HG02885 (cell line): ENCODE measurements around the gene C16orf96.

Experiments
- ATAC-seq: cut with Tn5 transposase; IDR thresholded peaks from one replicate; pipeline ENCODE4 v1.9.1; 2021; ENCODE audit warnings: mild to moderate bottlenecking; ENCODE audit not compliant: unreplicated experiment, poor library complexity

The C16orf96 gene

DNA sequence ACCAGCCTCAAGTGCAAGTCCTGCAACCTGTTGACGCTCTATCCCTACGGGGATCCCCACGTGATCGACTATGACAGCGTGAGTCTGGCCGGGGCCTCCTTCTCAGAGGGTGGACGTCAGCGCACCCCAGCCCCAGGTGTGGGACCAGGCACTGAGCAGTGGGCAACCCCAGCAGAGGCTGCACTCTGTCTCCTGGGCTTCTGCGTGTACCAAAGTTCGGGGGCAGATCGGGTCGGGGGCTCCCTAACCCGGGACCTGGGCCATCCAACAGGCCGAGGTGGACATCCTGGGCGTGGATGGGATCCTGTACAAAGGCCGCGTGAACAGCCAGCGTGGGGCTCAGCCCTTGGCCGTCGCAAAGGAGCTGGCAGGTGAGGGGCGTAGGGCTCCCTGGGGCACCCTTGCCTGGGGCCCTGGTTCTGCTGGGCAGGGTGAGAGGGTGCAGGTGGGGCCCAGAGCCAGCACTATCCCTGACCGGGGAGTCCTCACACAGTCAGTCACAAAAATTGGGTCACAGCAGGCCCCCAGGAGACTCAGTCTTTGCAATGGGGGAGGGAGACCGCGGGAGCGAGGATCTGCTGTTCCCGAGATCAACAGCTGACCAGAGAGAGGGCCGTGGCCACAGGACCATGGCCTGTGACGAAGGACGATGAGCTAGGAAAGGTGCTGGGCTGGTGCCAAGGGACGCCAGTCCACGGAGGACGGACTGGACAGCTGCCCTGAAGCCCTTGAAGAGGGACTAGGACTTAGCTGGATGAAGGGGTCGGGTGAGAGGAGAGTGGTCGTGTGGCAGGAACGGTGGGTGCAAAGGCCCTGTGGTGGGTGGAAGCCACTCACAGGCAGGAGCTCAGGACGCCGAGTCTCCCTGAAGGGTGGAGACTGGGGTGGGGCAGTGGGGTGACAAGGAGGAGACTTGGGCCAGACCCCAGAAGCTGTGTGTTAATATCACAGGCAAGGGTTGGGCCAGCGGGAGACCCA lies 38.6 kb downstream of the C16orf96 start:
- no peak for ATAC-seq

DNA sequence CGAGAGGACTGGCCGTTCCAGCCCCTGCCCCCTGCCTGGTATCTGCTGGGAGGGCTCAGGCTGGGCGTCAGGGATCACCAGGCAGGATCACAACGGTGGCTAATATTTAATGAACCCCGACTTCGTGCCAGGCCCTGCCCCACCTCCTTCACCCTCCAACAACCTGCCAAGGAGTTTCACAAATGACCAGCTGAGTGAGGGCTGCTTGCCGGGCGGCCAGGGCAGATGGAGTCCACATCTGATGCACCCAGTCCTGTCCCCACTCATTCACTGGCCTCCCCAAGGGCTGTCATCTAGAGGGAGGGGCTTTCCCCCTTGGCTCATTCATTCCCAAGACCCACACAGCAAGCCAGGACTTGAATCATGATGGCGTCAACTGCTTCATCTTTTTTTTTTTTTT lies 41.0 kb downstream of the C16orf96 start:
- no peak for ATAC-seq

- ATAC-seq, result no peak
These were observed 42.9 kb downstream of the C16orf96 start for GRCh38 chr16:4599037-4599436.

DNA sequence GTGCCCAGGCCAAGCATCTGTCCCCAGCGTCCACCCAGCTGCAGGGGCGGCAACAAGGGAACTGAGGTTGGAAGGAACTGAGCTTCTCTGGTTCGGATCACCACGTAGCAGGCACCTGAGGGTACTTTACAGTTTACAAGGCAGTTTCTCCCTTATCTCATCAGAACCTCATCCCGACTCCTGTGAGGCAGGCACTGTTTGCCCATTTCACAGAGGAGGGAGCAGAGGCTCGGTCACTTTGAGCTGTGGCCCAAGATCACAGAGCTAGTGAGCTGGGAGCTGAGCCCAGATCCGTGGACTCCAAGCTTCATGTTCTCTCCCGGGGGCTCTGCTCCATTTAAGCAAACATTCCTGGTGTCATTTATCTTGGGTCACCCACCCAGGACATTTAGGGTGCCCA lies 43.4 kb downstream of the C16orf96 start:
- ATAC-seq, result no peak

DNA sequence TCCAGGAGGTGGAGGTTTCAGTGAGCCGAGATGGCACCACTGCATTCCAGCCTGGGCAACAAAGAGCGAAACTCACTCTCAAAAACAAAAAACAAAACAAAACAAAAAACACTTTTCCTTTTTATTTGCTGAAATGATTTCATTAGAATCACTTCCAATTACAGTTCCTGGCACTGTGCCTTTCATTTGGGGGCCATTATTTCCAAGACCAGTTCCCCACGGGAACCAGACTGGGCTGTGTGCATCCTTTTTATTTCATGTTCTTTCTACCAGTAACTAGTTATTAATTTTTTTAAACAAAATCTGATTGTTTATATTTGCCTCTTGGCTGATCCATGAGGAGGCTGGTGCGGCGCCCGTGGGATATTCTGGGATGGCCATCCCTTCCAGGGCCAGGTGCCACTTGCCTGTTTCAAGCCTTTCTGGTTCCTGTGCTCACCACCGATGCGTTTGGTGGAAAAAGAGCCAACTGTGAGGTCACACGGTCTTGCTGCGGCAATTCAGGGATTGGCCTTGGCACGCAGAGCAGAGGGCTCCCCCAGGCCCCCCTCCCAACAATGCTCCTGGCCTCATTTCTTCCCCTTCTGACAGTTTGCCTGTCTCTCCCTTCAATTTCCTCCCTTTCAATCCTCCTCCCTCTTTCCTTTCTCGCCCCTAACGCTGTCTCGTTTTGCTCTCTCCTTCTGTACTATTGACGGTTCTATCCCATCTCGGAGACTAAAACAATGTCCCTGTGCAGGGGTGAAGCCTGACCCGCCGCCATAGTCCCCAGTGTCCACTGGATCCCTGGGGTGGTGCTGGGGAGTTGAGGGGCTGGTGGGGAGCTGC lies 45.1 kb downstream of the C16orf96 start:
- no peak for ATAC-seq

GRCh38 chr16:4601864-4602186 lies 45.7 kb downstream of the C16orf96 start:
- ATAC-seq, result no peak

- ATAC-seq, result no peak
These were observed 46.2 kb downstream of the C16orf96 start for GRCh38 chr16:4602331-4602730.

- ATAC-seq, result no peak
These were observed 47.6 kb downstream of the C16orf96 start for GRCh38 chr16:4603624-4604170.

- no peak for ATAC-seq
These were observed 48.3 kb downstream of the C16orf96 start for GRCh38 chr16:4604401-4604800.

DNA sequence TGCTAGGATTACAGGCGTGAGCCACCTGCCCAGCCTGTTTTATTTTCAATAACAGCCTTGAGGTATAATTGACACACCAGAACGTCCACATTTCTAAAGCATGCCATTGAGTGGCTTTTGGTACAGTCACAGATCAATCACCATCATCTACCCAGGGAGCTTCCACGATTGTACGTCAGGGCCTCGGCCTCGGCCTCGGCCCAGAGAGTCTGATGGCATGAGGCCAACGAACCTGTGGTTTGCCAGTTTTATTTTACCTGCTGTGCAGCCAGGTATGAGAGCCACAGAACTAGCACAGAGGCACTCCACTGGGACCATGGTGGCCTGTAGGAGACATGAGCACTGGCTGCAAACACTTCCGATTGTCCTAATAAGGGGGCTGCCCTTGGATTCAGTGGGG lies 50.2 kb downstream of the C16orf96 start:
- ATAC-seq, result no peak

DNA sequence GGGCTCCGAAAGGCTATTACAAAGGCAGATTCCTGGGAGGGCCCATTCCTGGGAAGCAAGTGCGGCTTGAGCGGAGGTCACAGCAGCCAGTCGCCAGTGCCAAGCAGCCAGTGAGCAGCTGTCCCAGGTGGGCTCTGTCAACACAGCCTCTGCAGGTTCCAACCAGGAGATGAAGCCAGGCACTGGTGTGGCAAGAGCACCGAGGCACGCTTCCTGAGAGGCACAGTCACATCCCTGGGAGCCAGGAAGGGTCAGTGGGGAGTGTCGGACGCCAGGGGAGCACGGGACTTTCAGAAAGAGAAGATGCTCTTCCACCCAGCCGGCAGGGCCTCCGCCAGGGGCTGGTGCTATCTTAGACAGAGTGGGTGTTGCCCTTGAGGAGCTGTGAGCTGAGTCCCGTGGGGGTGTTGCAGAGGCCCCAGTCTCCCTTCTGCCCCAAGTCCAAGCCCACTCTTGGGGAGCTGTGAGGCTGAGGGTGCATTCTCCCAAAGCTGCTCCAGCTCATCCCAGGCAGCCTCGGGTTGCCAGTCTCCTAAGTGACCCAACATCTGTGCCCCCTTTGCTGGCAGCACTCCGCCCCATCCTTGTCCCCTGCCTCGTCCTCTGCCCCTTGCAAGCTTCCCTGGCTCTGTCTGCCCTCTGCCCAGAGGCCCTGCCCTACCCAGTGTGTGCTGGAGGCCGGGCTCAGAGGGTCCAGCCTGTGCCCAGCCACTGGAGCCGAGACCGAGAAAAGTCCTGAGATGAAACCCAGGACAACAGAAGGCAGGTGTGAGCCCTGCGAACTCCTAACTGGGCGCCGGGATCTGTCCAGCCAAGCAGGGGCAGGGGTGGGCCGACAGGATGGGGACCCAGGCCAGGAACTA lies 51.9 kb downstream of the C16orf96 start:
- ATAC-seq, result no peak

DNA sequence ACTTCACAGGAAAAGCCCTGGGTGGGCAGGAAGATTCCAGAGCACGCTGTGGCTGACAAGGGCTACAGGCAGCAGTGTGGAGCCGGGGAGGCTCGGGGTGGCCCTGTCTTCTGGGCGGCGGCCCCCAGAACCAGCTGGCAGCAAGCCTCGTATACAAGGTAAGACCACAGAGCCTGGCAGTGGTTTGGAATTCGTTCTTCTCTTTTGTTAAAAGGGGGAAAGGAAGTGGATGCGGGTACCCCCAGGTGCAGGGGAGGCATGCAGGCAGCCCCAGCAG lies 52.5 kb downstream of the C16orf96 start:
- ATAC-seq, result no peak

DNA sequence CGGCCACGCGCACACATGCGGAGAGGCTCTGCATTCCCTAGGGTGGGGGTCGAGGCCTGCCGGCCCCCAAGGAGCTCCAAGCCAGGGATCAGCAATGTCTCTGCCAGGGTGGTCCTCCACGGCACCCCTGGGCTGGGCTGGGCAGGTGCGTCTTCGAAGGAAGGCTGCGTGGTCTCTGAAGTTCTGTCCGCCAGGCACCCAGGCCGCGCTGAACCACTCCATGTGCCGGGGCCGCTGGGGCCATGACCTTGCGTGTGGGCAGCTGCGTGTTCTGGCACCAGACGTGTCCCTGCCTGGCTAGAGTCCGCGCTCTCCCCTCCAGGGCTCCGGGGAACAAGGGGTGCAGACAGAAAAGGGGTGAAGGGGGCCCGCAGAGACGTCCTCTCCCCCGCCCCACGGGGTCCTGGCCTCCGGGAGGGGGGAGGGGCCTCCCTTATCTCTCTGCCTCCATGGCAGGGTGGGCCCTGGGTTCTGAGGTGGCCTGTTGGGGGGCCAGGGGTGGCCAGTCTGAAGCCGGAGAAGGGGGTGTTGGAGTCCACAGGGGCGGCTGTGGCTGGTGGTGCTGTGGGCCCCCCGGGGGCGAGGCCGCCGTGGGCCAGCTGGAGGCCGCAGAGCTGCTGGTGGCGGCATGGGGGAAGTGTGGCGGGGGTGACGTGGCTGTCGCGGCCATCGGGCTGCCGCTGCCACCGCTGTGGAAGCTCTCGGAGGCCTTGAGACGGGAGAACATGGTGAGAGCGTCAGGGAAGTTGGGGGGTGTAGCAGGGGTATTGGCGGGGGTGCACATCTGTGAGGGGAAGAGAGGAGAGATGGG lies 53.3 kb downstream of the C16orf96 start:
- no peak for ATAC-seq

- ATAC-seq, result no peak
These were observed 54.2 kb downstream of the C16orf96 start for GRCh38 chr16:4610011-4611005.

GRCh38 chr16:4611337-4612021 lies 55.3 kb downstream of the C16orf96 start:
- ATAC-seq, result no peak

DNA sequence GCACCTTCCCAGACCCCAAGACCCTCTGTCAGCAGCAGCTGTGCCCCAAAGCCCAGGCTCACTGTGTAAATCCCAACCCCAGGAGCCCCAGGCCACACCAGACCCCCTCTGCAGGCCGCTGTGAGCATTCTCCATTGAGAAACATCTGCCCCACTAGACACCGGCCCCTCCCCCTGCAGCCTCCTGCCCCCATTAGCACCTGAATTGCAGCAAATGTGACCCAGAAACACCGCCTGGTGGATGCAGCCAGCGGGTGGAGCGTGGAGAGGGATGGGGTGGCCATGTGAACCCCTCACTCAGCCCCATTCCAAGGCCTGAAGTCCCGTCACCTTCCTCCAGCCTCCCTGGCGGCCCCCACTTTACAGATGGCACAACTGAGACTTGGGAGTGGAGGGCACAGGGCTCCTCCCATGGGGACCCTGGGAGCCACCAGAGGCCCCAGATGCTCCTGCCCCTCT lies 56.4 kb downstream of the C16orf96 start:
- ATAC-seq, result no peak

- ATAC-seq, result no peak
These were observed 57.0 kb downstream of the C16orf96 start for GRCh38 chr16:4612977-4613635.
